UCSD-AML1 (cell line): ENCODE measurements around the gene ABHD10.
A peak's percentile ranks its signal among the peaks of the same experiment; 100 is the strongest.

Experiments used
- DNase-seq: peaks from one replicate; lab custom pipeline; 2025; ENCODE audit not compliant: unreplicated experiment; lab: John Stamatoyannopoulos, UW

The ABHD10 gene

DNA sequence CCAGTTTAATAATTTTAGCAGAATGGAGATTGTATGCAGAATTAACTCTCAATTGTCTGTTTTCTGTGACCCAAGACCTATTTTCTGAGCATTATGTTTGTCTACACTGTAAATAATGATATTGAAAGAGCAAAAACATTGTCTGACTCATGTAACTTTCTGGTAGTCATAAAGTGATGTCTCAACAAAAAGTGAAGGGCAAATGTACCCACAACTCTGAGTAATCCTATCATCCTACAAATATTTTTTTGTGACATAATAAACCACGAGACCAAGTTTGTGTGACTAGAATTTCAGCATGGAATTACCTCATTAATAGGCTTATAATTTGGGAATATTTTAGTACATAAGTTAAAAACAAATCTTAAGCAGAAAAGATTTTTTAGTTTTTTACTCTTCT lies 15.4 kb upstream of the ABHD10 start:
- DNase-seq = no peak

DNA sequence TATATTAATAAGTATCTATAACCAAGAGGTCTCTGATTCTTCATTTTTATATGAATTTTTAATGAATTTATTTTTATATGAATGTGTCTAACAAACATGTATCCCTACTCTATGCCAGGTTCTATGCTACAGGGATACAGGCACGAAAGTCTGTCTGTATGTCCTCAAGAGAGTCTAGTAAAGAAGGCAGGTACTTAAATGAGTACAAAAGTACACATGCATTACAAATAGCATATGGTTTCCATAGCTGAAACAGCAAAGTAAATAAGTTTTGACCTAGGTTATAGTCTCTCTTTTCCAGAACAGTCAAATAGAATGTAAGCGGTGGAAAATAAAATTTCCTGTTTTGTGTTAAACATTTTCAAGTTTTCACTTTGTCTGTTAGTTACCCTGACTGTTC lies 13.3 kb upstream of the ABHD10 start:
- no peak for DNase-seq

DNA sequence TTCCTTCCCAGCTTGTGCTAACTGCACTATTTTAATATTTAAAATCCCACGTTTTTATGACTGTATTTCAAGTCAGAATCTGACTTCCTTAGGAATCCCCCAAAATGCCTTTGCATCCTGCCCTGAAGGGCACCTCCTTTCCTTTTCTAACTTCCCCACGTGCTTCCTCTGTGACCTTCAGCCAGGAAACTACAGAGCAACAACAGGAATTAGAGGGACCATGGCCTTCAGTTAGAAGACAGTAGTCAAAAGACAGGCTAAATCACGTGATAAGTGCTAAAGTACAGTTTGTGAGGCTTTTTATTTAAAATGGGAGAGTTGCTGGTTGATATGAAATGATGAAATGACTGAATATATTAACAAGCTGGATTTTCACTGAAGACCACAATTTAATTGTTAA lies 11.8 kb upstream of the ABHD10 start:
- DNase-seq = no peak

DNA sequence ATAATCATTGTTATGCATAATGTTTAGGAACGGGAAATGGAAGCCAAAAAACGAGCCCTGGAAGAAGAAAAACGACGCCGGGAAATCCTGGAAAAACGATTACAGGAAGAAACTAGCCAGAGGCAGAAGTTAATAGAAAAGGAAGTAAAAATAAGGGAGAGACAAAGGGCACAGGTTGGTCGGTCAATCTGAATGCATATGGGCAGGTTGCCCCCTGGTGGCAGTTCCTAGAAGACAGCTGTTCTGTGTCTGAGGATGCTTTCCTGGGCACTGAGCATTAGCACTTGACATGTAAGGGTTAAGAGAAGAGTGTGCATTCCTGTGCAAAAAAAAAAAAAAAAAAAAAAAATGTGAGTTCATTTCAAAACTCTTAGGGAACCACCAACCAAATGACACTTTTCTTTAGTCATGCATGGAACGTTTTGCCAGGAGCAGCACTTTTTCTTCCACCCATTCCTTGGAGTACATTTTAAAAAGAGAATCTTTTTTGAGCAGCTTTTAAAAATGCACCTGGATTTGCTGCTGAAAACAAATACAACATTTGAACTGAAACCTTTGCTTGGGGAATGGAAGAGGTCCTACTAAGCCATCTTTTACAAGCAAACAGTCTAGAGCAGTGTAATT lies 11.1 kb upstream of the ABHD10 start:
- DNase-seq = peak; percentile 44

DNA sequence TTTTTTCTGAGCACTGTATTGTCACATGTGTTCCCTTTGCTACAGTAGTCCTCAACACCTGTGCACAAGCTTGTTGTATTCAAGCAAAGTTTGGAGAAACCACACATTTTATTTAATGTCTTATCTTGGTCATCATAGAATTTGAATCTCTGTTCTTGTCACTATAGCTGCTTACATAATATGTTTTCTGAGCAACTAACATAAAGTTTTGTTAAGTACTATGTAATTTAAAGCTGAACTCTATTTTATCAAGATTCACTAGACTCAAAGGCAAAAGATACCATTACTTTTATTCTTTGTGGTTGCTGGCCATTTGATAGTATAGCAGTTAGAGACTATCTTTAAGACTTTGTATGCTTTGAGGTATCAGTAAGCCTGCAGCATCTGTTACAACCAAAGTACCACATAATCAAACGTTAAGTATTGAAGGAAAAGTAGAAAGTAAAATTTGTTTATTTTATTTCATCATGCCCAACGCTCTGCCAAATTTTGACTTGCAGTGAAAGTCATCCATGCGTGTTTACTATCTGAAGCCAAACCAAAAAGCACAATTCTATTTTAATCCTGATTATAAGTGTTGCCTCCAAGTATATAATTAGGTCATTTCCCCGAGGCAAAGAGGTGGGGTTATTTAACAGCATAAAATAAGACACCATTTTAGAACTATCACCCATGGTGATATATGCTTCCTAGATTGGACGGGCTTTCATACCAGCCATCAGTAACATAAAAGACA lies 10.3 kb upstream of the ABHD10 start:
- no peak for DNase-seq

DNA sequence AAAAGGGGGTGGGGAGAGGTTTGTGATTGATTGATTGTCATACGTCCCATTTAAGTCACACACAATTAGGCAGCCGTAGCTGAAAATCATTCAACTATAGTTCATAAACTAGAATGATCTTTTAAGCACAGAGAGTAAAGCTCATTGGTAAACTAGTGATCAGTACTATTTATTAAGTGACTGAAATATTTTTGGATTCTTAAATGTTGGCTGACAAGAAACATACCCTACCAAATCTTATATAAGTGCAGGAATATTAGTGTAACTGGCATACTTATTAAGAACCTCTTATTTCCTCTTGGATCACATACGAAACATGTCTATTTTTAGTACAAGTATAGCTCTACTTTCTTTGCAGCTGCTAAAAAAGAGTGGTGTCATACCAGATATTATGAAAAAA lies 8.4 kb upstream of the ABHD10 start:
- no peak for DNase-seq

DNA sequence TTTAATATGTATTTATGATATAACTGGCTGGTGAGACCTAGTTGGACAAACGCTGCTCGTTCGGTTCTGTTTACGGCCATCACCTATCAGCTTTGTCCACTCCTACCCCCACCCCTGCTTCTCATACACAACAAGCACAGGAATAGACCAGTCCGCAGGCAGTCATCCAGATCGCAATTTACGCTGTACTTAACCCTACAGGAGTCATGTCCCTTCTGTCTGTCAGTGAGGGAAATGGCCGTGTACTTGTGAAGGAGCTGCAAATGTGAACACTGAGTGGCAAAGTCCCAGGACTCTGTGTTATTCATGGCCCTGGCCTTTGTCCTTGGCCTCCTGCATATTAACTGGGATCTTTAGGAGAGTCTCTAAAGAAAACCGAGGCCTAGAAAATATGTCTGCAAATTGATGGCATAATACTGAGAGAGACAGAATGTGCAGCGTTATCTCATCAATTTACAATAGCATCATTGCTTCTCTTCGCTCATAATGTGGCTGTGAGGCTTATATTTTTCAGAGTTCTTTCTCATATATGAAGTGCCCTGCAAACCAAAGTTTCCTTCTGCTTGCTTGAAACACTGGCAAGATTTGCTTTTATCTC lies 7.2 kb upstream of the ABHD10 start:
- no peak for DNase-seq

DNA sequence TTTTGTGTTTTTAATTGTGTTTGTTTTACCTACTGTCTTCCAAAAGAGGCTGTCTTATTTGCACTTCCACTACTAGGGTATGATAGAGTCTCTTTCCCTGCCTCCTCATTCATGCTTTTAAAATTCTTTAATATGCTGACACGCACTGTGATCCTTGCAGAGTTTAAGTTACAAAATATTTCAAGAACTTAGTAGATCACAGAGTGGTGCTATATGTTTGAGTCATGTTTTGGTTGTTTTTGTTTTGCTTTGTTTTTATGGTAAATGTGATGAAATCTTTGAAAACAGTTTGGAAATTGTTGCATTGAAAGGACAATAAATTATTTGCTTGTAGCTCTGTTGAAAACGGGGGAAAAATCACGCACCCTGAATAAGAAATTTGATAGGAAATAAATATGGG lies 5.9 kb upstream of the ABHD10 start:
- DNase-seq = no peak

DNA sequence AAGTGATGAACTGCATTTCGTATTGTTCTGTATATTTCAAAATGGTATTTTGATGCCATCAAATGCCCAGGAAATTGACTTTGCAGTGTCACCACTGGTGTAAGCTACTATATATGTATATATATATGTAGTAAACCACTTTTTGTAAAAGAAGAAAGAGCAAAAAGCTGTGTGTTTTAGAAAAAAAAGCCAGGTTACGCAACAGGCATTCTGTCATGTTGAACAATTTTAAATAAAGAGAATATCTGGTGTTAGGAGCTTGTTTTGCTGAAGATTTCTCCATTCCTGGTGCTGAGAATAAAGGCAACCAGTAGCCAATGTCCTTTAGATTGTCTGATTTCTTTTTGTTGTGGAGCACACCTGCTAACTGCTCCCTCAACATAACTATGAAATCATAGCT lies 3.7 kb upstream of the ABHD10 start:
- DNase-seq = no peak

DNA sequence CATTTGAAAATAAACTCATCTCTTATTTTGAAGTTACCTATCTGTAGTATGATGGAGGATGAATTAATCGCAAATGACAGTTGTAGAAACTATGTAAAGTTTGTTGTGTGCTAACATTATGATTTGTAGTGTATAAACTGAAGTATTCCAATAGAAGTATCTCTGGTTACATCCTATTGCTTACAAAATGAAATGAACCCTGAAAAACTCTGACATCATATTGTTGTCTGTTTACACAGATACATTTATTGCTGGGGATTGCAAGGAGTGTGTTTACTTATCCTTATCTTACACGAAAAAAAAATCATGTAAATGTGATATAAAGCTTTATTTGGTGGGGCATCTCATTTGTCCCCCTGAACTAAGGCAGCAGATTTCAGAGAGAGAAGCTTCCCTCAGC lies 2.6 kb upstream of the ABHD10 start:
- no peak for DNase-seq

DNA sequence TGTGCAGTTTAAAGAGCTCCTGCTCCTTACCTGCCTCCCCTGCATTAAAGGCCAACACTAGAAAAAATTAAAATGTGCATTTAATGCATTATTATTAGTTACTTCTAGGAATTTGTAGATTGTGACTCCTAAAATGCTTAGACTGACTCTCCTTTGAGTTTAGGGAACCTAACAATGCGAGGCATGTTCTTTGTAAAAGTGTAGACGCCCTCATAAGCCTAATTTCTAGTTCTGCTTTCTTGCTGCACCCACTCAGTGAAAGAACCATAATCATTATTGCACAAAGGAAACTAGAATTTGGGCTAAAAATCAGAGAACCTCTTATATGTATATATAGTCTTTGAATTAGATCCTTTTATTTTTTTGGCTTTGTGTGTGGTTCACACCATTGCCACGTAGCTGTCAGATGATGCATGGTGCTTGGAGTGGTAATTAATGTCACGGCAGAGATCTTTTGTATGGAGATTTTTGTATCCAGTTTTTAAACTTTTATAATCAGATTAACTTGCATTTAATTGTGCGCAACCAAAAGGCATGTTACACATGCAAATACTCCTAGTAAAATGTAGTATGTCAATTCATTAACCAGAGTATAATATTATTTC lies 710 bp downstream of the ABHD10 start:
- DNase-seq = no peak

DNA sequence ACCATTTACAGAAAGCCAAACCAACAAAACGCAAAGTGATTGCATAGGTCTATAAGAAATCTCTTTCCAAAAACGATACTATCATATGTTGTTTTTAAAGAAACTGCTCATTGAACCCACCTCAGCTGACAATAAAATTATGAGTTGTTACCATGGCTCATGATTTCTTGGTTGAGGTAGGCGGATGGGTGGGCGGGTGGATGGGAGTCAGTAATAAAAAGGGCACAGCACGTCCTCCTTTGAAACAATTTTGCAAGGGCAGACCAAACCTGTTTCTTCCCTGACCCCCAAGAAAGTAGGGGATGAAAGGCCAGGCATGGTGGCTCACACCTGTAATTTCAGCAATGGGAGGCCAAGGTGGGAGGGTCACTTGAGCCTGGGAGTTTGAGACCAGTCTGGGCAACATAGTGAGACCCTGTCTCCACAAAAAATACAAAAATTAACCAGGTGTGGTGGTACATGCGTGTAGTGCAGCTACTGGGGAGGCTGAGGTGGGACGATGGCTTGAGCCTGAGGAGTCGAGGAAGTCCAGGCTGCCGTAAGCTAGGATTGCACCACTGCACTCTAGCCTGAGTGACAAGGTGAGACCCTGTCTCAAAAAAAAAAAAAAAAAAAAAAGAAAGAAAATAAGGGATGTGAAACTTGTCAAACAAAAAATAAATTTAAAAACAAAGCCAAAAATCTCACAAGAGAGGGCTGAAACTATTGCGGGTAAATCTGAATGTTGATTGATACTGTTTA lies 2.1 kb downstream of the ABHD10 start:
- DNase-seq = no peak

DNA sequence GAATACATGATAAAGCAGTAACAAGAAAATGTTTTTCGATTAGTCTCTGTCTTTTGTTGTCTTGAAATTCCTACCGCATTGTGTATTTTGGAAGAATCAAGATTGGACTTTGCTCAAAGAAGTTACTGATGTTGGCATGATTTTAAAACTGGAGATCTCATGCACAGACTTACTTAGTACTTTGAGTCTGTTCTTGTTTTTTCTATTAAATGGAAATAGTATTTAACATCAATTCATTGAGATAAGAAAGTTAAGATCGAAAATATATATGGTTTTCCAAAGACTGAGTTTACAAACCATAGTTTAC lies 2.6 kb downstream of the ABHD10 start:
- no peak for DNase-seq

DNA sequence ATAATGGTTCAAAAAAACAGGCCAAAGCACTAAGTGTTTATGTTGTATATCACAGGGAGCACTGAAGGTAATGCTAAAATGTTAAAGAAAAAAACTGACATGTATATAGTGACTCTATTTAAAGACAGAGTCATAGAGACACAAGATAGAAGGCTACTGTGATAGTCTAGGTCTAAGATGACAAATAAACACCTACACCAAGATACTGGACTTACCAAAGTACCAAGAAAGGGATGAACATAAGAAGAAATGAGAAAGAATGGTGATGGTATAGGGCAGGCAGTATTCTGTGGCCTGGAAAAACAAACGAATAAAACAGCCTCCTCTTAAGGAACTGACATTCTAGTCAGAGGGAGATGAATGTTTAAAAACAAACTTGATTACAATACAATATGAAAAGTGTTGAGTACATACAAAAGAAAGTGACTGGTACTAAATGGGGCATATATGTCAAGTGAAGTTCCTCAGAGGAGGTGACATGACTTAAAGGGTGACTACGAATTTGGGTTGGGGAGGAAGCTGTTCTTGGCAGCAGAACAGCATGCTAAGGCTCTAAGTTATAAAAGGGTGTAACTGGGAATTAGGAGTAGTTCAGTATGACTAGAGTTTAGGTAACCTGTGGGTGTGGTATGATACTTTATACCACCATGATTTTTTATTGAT lies 5.9 kb downstream of the ABHD10 start:
- no peak for DNase-seq

DNA sequence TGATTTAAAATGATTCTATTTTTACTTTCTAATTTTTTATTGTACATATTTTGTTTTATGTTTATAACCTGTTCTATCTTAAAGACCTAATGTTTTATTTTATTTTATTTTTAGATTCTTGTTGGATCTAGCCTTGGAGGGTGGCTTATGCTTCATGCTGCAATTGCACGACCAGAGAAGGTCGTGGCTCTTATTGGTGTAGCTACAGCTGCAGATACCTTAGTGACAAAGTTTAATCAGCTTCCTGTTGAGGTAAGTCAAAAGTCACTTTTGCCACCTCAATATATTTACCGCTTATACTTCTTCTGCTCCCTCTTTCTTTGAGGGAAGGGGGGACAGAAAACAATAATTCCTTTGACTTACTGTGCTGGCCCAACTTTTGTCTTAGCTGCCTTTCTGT lies 8.0 kb downstream of the ABHD10 start:
- DNase-seq = no peak

DNA sequence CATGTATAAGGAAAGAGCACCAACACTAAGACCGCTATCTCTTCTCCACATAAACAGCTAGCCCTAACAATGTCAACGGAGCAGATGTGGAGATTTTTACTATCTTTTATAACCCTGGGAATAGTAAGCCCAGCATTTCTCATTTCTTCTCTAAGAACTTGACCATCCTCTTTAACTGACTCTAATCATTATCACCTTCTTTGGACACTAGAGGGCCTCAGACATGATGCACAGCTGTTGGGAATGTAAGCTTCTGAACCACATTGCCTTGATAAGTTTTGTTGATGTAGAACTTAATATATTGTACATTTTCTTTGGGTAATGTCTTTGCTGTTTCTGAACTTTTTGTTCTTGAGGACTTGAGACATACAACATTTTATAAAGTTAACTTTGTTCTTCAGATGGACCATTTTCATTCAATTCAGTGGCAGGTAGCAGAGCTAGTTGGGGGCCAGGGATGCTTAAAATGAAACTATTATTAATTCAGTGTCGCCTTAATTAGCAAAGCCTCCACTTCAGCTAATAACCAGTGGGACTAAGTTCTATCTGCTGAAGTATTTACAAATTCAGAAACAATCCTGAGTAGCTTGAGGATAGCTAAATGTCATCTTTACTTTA lies 10.3 kb downstream of the ABHD10 start:
- no peak for DNase-seq

DNA sequence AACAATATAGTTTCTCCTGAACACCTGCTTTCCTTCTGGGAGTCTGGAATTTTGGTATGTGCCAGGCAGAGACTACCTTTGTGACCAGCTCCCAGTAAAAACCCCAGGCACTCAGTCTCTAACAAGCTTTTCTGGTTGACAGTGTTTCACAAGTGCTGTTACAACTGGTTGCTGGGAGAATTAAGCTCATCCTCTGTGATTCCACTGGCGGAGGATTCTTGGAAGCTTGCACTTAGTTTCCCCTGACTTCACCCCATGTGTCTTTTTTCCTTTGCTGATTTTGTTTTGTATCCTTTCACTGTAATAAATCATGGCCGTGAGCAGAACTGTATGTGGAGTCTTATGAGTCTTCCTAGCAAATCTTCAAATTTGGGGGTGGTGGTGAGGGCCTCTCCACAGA lies 14.2 kb downstream of the ABHD10 start:
- DNase-seq = no peak

DNA sequence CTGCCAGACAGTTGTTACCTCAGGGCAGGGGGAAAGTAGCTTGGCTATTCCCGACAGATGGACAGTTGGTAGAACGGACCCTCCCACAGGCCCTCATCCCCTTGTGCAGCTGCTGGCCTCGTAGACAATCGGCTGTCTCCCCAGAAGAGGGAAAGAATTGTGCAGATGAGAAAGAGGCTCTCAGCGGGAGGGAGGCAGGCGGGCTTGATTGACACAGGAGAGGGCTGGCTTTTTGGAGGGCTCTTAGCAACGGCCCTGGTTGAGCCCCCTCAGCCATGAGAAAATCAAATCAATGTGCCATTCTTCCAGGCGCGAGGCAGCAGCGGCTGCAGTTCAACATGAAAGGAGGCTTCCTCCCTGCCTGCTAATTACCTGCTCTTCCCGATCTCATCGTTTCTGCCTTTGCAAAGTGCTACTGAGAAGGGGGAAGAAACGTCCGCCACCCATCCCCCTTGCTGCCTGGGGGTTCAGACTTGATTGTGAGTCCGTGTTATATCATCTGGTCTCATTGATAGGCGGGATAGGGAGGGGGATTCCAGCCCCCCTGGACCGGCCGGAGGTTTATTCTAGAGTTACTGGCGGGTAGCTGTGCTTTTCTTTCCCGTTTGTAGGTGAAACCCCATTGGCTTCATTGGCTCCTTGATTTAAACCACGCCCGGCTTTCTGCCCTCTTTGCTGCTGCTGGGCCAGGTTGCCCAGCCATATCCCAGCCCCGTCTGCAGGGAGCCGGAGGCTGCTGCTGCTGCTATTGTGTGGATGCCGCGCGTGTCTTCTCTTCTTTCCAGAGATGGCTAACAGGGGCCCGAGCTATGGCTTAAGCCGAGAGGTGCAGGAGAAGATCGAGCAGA lies 20.0 kb downstream of the ABHD10 start, which contains the start of gene TAGLN3:
TSS of gene TAGLN3 (plus strand) at position 287 of the 848 bp plus-strand sequence. CDS start at position 788, 501 bp downstream.
- DNase-seq = no peak

DNA sequence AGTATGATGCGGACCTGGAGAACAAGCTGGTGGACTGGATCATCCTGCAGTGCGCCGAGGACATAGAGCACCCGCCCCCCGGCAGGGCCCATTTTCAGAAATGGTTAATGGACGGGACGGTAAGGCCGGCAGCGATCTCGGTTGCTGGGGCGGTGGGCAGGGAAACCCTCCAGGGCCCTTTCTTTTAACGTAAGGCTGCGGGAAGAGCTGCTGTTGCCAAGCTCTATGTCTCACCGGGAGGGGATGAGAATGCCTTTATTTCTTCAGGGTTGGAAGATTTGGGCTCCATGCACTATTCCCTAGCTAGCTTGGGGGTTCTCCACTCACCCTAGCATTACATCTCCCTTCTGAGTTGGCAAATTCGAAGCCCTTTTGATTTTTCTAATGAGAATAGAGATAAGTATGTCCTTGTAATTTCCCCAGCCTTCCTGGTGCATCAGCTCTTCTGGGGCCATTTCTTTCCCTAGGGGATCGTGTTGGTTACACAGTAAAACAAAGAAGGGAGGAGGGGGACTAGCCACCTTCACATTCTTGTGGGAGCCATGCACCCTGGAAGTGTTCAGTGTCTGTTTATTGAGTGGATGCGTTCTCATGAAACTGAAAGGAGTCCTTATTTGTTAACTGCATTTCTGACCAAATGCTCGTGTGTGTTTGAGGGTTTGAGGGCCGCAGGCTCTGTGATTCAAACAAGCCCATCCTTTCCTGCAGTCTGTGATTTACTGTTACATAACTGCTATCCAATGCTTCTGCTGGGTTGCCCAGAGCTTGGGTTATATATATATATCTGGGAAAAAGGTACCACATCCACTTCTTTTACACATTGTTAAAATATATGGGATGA lies 20.9 kb downstream of the ABHD10 start:
- no peak for DNase-seq
